ENCODE data around the gene SLC44A3. TPM values are rescaled to one million over a fixed set of nuclear protein-coding genes. Genes with fewer than 3 reads are reported as not detected.

Gene SLC44A3
- total and polyA plus RNA-seq, 2 experiments from 2014 or later = 1.2 to 17.8 TPM

DNA sequence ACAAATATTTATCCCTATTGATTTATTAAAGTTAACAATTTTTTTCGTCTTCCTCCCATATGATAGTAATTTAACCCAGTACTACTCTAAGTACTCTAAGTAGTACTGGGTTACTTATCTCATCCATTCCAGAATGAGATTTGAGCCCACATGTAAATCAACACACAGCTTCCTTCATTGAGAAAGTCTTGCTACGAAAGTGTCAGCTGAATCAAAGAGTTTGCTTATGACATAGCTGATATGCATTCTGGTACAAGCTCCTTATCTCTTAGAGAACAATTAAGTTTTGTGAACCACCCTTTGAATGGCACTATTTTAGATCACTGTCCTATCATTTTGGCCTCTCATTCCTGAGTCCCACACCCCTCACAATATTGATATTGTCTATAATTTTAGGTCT is 2.4 kb upstream of the SLC44A3 start:
- no peaks in the 10 kb centered on the region for H3K9me3 ChIP-seq (ENCODE audit: low read depth)
- no peak overlapping the region for H3K4me3 ChIP-seq
- no peaks in the 10 kb centered on the region for H3K36me3 ChIP-seq
- no peak for DNase-seq (ENCODE audit: low read depth in 1 of 2, low spot score in 1 of 2)
- H3K27ac ChIP-seq = no peak overlapping the region
- peaks cover 22% of the 10 kb centered on the region for H3K27me3 ChIP-seq
- TF ChIP-seq, protein P1, sequence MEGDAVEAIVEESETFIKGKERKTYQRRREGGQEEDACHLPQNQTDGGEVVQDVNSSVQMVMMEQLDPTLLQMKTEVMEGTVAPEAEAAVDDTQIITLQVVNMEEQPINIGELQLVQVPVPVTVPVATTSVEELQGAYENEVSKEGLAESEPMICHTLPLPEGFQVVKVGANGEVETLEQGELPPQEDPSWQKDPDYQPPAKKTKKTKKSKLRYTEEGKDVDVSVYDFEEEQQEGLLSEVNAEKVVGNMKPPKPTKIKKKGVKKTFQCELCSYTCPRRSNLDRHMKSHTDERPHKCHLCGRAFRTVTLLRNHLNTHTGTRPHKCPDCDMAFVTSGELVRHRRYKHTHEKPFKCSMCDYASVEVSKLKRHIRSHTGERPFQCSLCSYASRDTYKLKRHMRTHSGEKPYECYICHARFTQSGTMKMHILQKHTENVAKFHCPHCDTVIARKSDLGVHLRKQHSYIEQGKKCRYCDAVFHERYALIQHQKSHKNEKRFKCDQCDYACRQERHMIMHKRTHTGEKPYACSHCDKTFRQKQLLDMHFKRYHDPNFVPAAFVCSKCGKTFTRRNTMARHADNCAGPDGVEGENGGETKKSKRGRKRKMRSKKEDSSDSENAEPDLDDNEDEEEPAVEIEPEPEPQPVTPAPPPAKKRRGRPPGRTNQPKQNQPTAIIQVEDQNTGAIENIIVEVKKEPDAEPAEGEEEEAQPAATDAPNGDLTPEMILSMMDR (IDR thresholded peaks at IDR 0.05; ENCODE audit: low read depth, low read length) = no peak
- no peaks in the 10 kb centered on the region for H3K4me1 ChIP-seq (ENCODE audit: low read depth)

GRCh38 chr1:94819238-94819944 is 766 bp upstream of the SLC44A3 start:
- Histone ChIP-seq H3K4me3 (peak overlapping the region; percentile 67), H3K9me3 (ENCODE audit: low read depth) (no peaks in the 10 kb centered on the region), H3K27me3 (peaks cover 36% of the 10 kb centered on the region), H3K27ac (peak overlapping the region; percentile 5), H3K36me3 (no peaks in the 10 kb centered on the region), H3K4me1 (ENCODE audit: low read depth) (no peaks in the 10 kb centered on the region)
- TF ChIP-seq, protein P1 (IDR thresholded peaks at IDR 0.05; ENCODE audit: low read depth, low read length) = no peak
- DNase-seq (ENCODE audit: low read depth in 1 of 2, low spot score in 1 of 2) = no peak

GRCh38 chr1:94820936-94821335 is 779 bp downstream of the SLC44A3 start:
- no peaks in the 10 kb centered on the region for H3K4me1 ChIP-seq (ENCODE audit: low read depth)
- H3K27ac ChIP-seq = no peak overlapping the region
- peaks cover 36% of the 10 kb centered on the region for H3K27me3 ChIP-seq
- TF ChIP-seq, protein P1 (IDR thresholded peaks at IDR 0.05; ENCODE audit: low read depth, low read length) = no peak
- H3K36me3 ChIP-seq = no peaks in the 10 kb centered on the region
- H3K9me3 ChIP-seq (ENCODE audit: low read depth) = no peaks in the 10 kb centered on the region
- no peak for DNase-seq (ENCODE audit: low read depth in 1 of 2, low spot score in 1 of 2)
- peak overlapping the region; percentile 67 for H3K4me3 ChIP-seq

GRCh38 chr1:94821636-94822305 is 1.6 kb downstream of the SLC44A3 start:
- H3K4me3 ChIP-seq = no peak overlapping the region
- H3K9me3 ChIP-seq (ENCODE audit: low read depth) = no peaks in the 10 kb centered on the region
- H3K4me1 ChIP-seq (ENCODE audit: low read depth) = no peaks in the 10 kb centered on the region
- TF ChIP-seq, protein P1 (IDR thresholded peaks at IDR 0.05; ENCODE audit: low read depth, low read length) = no peak
- no peaks in the 10 kb centered on the region for H3K36me3 ChIP-seq
- H3K27ac ChIP-seq = no peak overlapping the region
- H3K27me3 ChIP-seq = peaks cover 36% of the 10 kb centered on the region
- no peak for DNase-seq (ENCODE audit: low read depth in 1 of 2, low spot score in 1 of 2)

DNA sequence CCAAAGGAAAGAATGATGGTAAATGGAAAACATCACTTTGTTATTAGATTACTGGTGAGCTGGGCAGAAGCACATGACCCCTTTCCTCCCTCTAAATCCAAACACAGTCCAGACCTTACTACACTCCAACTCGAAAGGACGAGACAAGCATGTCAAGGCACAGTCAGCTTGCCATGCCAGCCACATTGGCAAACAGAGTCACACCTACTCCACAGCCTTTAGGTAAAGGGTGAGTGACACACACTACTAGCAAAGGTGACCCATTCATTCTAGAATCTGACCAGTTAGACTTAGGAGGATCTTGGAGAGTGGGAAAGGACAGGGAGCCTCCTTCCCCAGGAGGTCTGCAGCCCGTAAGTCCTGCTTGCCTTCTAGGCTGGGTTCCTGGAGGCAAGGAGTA is 3.0 kb downstream of the SLC44A3 start:
- no peaks in the 10 kb centered on the region for H3K4me1 ChIP-seq (ENCODE audit: low read depth)
- DNase-seq (ENCODE audit: low read depth in 1 of 2, low spot score in 1 of 2) = no peak
- TF ChIP-seq, protein P1 (IDR thresholded peaks at IDR 0.05; ENCODE audit: low read depth, low read length) = no peak
- H3K27me3 ChIP-seq = peaks cover 36% of the 10 kb centered on the region
- no peak overlapping the region for H3K27ac ChIP-seq
- H3K4me3 ChIP-seq = no peak overlapping the region
- H3K36me3 ChIP-seq = no peaks in the 10 kb centered on the region
- H3K9me3 ChIP-seq (ENCODE audit: low read depth) = no peaks in the 10 kb centered on the region
